ENCODE results near the gene NAPSA.
"Not testable (repeated sequence)": the region's sequence is repeated elsewhere in the genome, so short reads cannot be mapped to it uniquely, and the experiment has no call there.

NAPSA gene

DNA sequence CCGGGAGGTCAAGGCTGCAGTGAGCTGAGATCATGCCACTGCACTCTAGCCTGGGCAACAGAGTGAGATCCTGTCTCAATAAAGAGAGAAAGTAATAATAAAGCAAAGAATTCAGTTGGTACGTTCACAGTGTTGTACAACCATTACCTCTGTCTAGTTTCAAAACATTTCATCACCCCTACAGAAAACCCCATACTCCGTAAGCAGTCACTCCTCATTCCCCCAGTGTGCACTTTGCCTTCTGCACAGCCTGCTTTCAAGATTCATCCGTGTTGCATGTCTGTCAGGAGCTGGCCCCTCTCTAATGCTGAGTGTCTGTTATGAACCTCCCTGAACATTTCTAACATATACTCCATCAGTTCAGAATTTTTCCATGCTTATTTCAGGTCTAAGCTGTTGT, 28.1 kb upstream of the NAPSA start:
- TF ChIP-seq ZNF384 (IDR thresholded peaks at IDR 0.05) (no peak), ARNT (IDR thresholded peaks at IDR 0.05) (no peak), HDGF (IDR thresholded peaks at IDR 0.05; ENCODE audit: borderline replicate concordance) (no peak), SP1 (IDR thresholded peaks at IDR 0.05) (no peak), FOXK2 (IDR thresholded peaks at IDR 0.05) (no peak), ELF4 (IDR thresholded peaks at IDR 0.05) (no peak), CTBP1 (IDR thresholded peaks at IDR 0.05; ENCODE audit: borderline replicate concordance) (no peak), L3MBTL2 (conservative IDR thresholded peaks at IDR 0.05) (no peak), BHLHE40 (IDR thresholded peaks at IDR 0.05; ENCODE audit: borderline replicate concordance) (no peak), TARDBP (IDR thresholded peaks at IDR 0.05) (no peak), NFRKB (IDR thresholded peaks at IDR 0.05) (no peak), LEF1 (IDR thresholded peaks at IDR 0.05; ENCODE audit: borderline replicate concordance) (no peak), SUZ12 (IDR thresholded peaks at IDR 0.05) (no peak), FOXM1 (IDR thresholded peaks at IDR 0.05; ENCODE audit: borderline replicate concordance) (no peak), FOXA1 (IDR thresholded peaks at IDR 0.05) (no peak)
- TF ChIP-seq, protein P1, sequence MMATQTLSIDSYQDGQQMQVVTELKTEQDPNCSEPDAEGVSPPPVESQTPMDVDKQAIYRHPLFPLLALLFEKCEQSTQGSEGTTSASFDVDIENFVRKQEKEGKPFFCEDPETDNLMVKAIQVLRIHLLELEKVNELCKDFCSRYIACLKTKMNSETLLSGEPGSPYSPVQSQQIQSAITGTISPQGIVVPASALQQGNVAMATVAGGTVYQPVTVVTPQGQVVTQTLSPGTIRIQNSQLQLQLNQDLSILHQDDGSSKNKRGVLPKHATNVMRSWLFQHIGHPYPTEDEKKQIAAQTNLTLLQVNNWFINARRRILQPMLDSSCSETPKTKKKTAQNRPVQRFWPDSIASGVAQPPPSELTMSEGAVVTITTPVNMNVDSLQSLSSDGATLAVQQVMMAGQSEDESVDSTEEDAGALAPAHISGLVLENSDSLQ (IDR thresholded peaks at IDR 0.05): no peak
- CTCF ChIA-PET: no interaction called here

DNA sequence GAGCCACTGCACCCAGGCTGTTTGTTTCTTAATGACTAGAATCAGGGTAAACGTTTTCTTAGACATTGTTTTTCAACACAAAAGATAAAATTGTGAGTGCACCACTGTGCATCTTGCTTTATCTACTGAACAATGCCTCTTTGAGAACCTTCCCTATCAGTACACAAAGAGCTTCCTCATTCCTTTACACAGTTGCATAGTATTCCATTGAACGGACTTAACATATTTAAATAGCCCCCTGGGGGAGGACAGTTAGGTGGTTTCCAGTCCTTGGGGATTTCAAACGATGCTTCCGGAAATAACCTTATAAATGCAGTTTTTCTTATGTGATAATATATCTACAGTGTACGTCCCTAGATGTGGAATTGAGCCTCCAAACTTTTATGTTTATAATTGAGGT, 27.3 kb upstream of the NAPSA start:
- POLR2A ChIA-PET: no interaction called here
- DNase-seq (ENCODE audit: extremely low spot score): no peak
- CTCF ChIA-PET: no interaction called here
- TF ChIP-seq FOXA1 (IDR thresholded peaks at IDR 0.05) (no peak), BHLHE40 (IDR thresholded peaks at IDR 0.05; ENCODE audit: borderline replicate concordance) (no peak), HDGF (IDR thresholded peaks at IDR 0.05; ENCODE audit: borderline replicate concordance) (no peak)

More for the DNA sequence above, 28.1 kb upstream of the NAPSA start:
- DNase-seq (ENCODE audit: extremely low spot score): no peak
- POLR2A ChIA-PET: interaction anchor here (2.1 kb wide), 1 partner anchor 9 kb away, joined by 6 read pairs; no protein-coding TSS in a partner anchor

DNA sequence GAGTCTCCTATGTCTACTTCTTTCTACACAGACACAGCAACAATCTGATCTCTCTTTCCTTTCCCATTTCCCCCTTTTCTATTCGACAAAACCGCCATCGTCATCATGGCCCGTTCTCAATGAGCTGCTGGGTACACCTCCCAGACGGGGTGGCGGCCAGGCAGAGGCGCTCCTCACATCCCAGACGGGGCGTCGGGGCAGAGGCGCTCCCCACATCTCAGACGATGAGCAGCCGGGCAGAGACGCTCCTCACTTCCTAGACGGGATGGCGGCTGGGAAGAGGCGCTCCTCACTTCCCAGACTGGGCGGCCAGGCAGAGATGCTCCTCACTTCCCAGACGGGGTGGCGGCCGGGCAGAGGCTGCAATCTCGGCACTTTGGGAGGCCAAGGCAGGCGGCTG, 25.5 kb upstream of the NAPSA start:
- DNase-seq (ENCODE audit: extremely low spot score); POLR2A ChIA-PET; CTCF ChIA-PET: not testable (repeated sequence)

GRCh38 chr19:50390295-50390694, 24.9 kb upstream of the NAPSA start:
- POLR2A ChIA-PET; DNase-seq (ENCODE audit: extremely low spot score): not testable (repeated sequence)
- CTCF ChIA-PET: interaction anchor here (0.6 kb wide), 1 partner anchor 351 kb away, joined by 5 read pairs; no protein-coding TSS in a partner anchor

DNA sequence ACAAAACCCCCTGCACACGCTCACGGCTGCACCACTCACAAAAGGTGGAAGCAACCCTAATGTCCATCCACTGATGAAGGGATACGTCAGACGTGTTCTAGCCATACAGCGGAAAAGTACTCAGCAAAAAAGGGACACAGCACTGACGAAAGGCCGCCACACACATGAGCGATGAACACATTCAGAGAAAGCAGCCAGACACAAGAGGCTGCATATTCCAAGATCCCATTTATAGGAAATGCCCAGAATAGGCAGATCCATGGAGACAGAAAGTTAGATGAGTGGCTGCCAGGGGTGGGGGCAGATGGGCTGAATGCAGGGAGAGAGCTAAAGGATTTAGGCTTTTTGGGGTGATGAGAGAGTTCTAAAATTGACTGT, 22.4 kb upstream of the NAPSA start:
- no peak for DNase-seq (ENCODE audit: extremely low spot score)
- ChIA-PET CTCF (no interaction called here), POLR2A (interaction anchor here (1.0 to 1.2 kb wide), 2 partner anchors 12 to 20 kb away, joined by 3 read pairs; partner anchors contain the start of gene NR1H2)
- no peak for TF ChIP-seq L3MBTL2 (conservative IDR thresholded peaks at IDR 0.05)
- TF ChIP-seq BHLHE40 (IDR thresholded peaks at IDR 0.05; ENCODE audit: borderline replicate concordance): no peak
- no peak for TF ChIP-seq ELF4 (IDR thresholded peaks at IDR 0.05)
- no peak for TF ChIP-seq FOXM1 (IDR thresholded peaks at IDR 0.05; ENCODE audit: borderline replicate concordance)

GRCh38 chr19:50387176-50387867, 21.9 kb upstream of the NAPSA start:
- ChIA-PET POLR2A (interaction anchor here (1.0 to 1.2 kb wide), 2 partner anchors 11 to 21 kb away, joined by 3 read pairs; partner anchors contain the start of gene NR1H2), CTCF (no interaction called here)
- no peak for DNase-seq (ENCODE audit: extremely low spot score)
- no peak for TF ChIP-seq CTBP1 (IDR thresholded peaks at IDR 0.05; ENCODE audit: borderline replicate concordance)
- TF ChIP-seq FOXM1 (IDR thresholded peaks at IDR 0.05; ENCODE audit: borderline replicate concordance): no peak
- no peak for TF ChIP-seq NFRKB (IDR thresholded peaks at IDR 0.05)
- no peak for TF ChIP-seq BHLHE40 (IDR thresholded peaks at IDR 0.05; ENCODE audit: borderline replicate concordance)
- no peak for TF ChIP-seq ARNT (IDR thresholded peaks at IDR 0.05)
- no peak for TF ChIP-seq ELF4 (IDR thresholded peaks at IDR 0.05)
- TF ChIP-seq LEF1 (IDR thresholded peaks at IDR 0.05; ENCODE audit: borderline replicate concordance): no peak
- no peak for TF ChIP-seq FOXA1 (IDR thresholded peaks at IDR 0.05)
- TF ChIP-seq HDGF (IDR thresholded peaks at IDR 0.05; ENCODE audit: borderline replicate concordance): no peak
- no peak for TF ChIP-seq ZNF384 (IDR thresholded peaks at IDR 0.05)
- TF ChIP-seq FOXK2 (IDR thresholded peaks at IDR 0.05): no peak
- TF ChIP-seq, protein P1 (IDR thresholded peaks at IDR 0.05): no peak

GRCh38 chr19:50384685-50385535, 19.5 kb upstream of the NAPSA start:
- ChIA-PET CTCF (interaction anchor here (0.6 to 2.2 kb wide), 3 partner anchors 16 to 171 kb away, joined by 3 to 4 read pairs (median 3); no protein-coding TSS in a partner anchor), POLR2A (interaction anchor here (0.6 to 2.3 kb wide), 10 partner anchors 9 to 59 kb away, joined by 3 to 27 read pairs (median 4); partner anchors contain the start of gene NR1H2)
- no peak for DNase-seq (ENCODE audit: extremely low spot score)
- TF ChIP-seq FOXK2 (IDR thresholded peaks at IDR 0.05) (no peak), LEF1 (IDR thresholded peaks at IDR 0.05; ENCODE audit: borderline replicate concordance) (no peak), BHLHE40 (IDR thresholded peaks at IDR 0.05; ENCODE audit: borderline replicate concordance) (no peak), ELF4 (IDR thresholded peaks at IDR 0.05) (no peak), FOXA1 (IDR thresholded peaks at IDR 0.05) (no peak), CTBP1 (IDR thresholded peaks at IDR 0.05; ENCODE audit: borderline replicate concordance) (no peak), L3MBTL2 (conservative IDR thresholded peaks at IDR 0.05) (no peak), TARDBP (IDR thresholded peaks at IDR 0.05) (no peak), FOXM1 (IDR thresholded peaks at IDR 0.05; ENCODE audit: borderline replicate concordance) (no peak), ZNF384 (IDR thresholded peaks at IDR 0.05) (no peak), NFRKB (IDR thresholded peaks at IDR 0.05) (no peak), SP1 (IDR thresholded peaks at IDR 0.05) (no peak), ARNT (IDR thresholded peaks at IDR 0.05) (no peak), HDGF (IDR thresholded peaks at IDR 0.05; ENCODE audit: borderline replicate concordance) (no peak), SUZ12 (IDR thresholded peaks at IDR 0.05) (no peak)
- TF ChIP-seq, protein P1 (IDR thresholded peaks at IDR 0.05): no peak

Data from HEK293T (cell line).